IMR-90 (cell line): ENCODE measurements around the gene CC2D2A. TPM values are rescaled to one million over a fixed set of nuclear protein-coding genes. Genes with fewer than 3 reads are reported as not detected.
"Not testable (repeated sequence)": the region's sequence is repeated elsewhere in the genome, so short reads cannot be mapped to it uniquely, and the experiment has no call there.

Source experiments
- ATAC-seq: fragments of 200-7000 bp; cut with Tn5 transposase; 2 replicates; pipeline ENCODE4 v1.9.1; 2020; ENCODE audit warnings: low read depth, mild to moderate bottlenecking, moderate library complexity
- BruUV-seq: library from RNA; stranded (reverse); fragments of 400-500 nt; replicated peaks from 2 replicates; lab custom pipeline; 2021; lab: Mats Ljungman, UMichigan
- CTCF ChIA-PET: fragments of 300-600 bp; formaldehyde crosslinking; extraction: SDS; loops from one replicate; lab custom pipeline; 2021; ENCODE audit warnings: antibody characterized with exemption; lab: Yijun Ruan, JAX
- POLR2A ChIA-PET: fragments of 300-600 bp; sonication (Branson Sonifier 250); formaldehyde crosslinking; loops from one replicate; lab custom pipeline; 2022; ENCODE audit warnings: antibody characterized with exemption; ENCODE audit not compliant: unreplicated experiment; lab: Charles Lee
- DNase-seq: peaks from one replicate; pipeline ENCODE4 v3.0.0; 2013
- H2AFZ ChIP-seq: replicated peaks from 2 replicates; pipeline ENCODE3; 2013; ENCODE audit warnings: low read length, mild to moderate bottlenecking; ENCODE audit not compliant: poor library complexity
- H2AK5ac ChIP-seq: 2 replicates; pipeline ENCODE4 v1.6.1; 2013; ENCODE audit warnings: low read depth, low read length, inconsistent platforms
- H2AK9ac ChIP-seq: replicated peaks from 2 replicates; pipeline ENCODE3; 2013; ENCODE audit warnings: mild to moderate bottlenecking, low read depth, low read length, moderate library complexity; ENCODE audit not compliant: poor library complexity
- H2BK120ac ChIP-seq: 2 replicates; pipeline ENCODE4 v1.6.1; 2013; ENCODE audit warnings: low read depth, low read length, inconsistent platforms
- H2BK15ac ChIP-seq: 3 replicates; pipeline ENCODE4 v1.6.1; 2013; ENCODE audit warnings: low read depth, low read length, inconsistent platforms
- H2BK20ac ChIP-seq: 2 replicates; pipeline ENCODE4 v1.6.1; 2013; ENCODE audit warnings: low read depth, mild to moderate bottlenecking, inconsistent platforms, low read length, moderate library complexity
- H2BK5ac ChIP-seq: 2 replicates; pipeline ENCODE4 v1.6.1; 2013; ENCODE audit warnings: mild to moderate bottlenecking, low read depth, low read length, inconsistent platforms; ENCODE audit not compliant: poor library complexity, severe bottlenecking
- H3K14ac ChIP-seq: replicated peaks from 2 replicates; pipeline ENCODE4 v1.6.1; 2013; ENCODE audit warnings: low read depth, low read length, inconsistent platforms
- H3K18ac ChIP-seq: 2 replicates; pipeline ENCODE4 v1.6.1; 2013; ENCODE audit warnings: low read depth, low read length, control low read depth
- H3K23ac ChIP-seq: 2 replicates; pipeline ENCODE4 v1.6.1; 2013; ENCODE audit warnings: low read depth, low read length, inconsistent platforms
- H3K27ac ChIP-seq: 2 replicates; pipeline ENCODE4 v1.5.1; 2013; ENCODE audit warnings: mild to moderate bottlenecking, control low read depth, low read length; ENCODE audit not compliant: insufficient read depth
- H3K27me3 ChIP-seq: 2 replicates; pipeline ENCODE4 v1.6.1; 2013; ENCODE audit warnings: low read length; ENCODE audit not compliant: control insufficient read depth, insufficient read depth
- H3K36me3 ChIP-seq: 2 replicates; pipeline ENCODE4 v1.6.1; 2013; ENCODE audit warnings: low read length, mixed read lengths; ENCODE audit not compliant: control insufficient read depth, insufficient read depth
- H3K4ac ChIP-seq: 2 replicates; pipeline ENCODE4 v1.6.1; 2013; ENCODE audit warnings: low read depth, low read length, inconsistent platforms
- H3K4me1 ChIP-seq: 2 replicates; pipeline ENCODE4 v1.6.1; 2013; ENCODE audit warnings: low read length, mixed read lengths; ENCODE audit not compliant: control insufficient read depth, insufficient read depth
- H3K4me2 ChIP-seq: 2 replicates; pipeline ENCODE4 v1.6.1; 2013; ENCODE audit warnings: low read depth, mild to moderate bottlenecking, control low read depth, low read length, moderate library complexity
- H3K4me3 ChIP-seq: 2 replicates; pipeline ENCODE4 v1.5.1; 2013; ENCODE audit warnings: low read depth, mild to moderate bottlenecking, control low read depth, low read length, moderate library complexity; ENCODE audit not compliant: insufficient read depth
- H3K56ac ChIP-seq: 2 replicates; pipeline ENCODE4 v1.6.1; 2013; ENCODE audit warnings: low read length, inconsistent platforms; ENCODE audit not compliant: insufficient read depth; ENCODE audit errors: extremely low read depth
- H3K79me1 ChIP-seq, 2 experiments: 2 replicates each; pipeline ENCODE4 v1.6.1; 2013; ENCODE audit warnings: low read length in 2 of 2, inconsistent platforms in 1 of 2, low read depth in 1 of 2
- H3K9ac ChIP-seq: 2 replicates; pipeline ENCODE4 v1.6.1; 2013; ENCODE audit warnings: low read depth, low read length, control low read depth
- H3K9me1 ChIP-seq: 2 replicates; pipeline ENCODE4 v1.6.1; 2013; ENCODE audit warnings: low read length, inconsistent platforms; ENCODE audit not compliant: insufficient read depth
- H3K9me3 ChIP-seq: 2 replicates; pipeline ENCODE4 v1.6.1; 2013; ENCODE audit warnings: low read length; ENCODE audit not compliant: control insufficient read depth, insufficient read depth
- H4K20me1 ChIP-seq: 2 replicates; pipeline ENCODE4 v1.6.1; 2013; ENCODE audit warnings: low read length, inconsistent platforms; ENCODE audit not compliant: insufficient read depth
- H4K5ac ChIP-seq: 2 replicates; pipeline ENCODE4 v1.6.1; 2013; ENCODE audit warnings: mild to moderate bottlenecking, low read depth, low read length, control low read depth
- H4K8ac ChIP-seq, 2 experiments: 2 replicates each; pipeline ENCODE4 v1.6.1; 2013; ENCODE audit warnings: low read depth in 2 of 2, low read length in 2 of 2, control low read depth in 1 of 2, inconsistent platforms in 1 of 2
- H4K91ac ChIP-seq: 2 replicates; pipeline ENCODE4 v1.6.1; 2013; ENCODE audit warnings: low read depth, low read length, inconsistent platforms; ENCODE audit not compliant: insufficient read depth
- WGBS, 2 experiments: methylation state at CpG; one replicate each; pipeline versions ENCODE4 v1.1.5 to v1.1.7; 2013; ENCODE audit warnings: missing lambda C conversion rate in 2 of 2; ENCODE audit not compliant: insufficient read length in 1 of 2; ENCODE audit errors: extremely low coverage in 2 of 2; 5-methylcytosine and 5-hydroxymethylcytosine counted together
- dilution Hi-C: fragments of 300-500 bp; cut with HindIII; formaldehyde crosslinking; loops from one replicate; pipeline ENCODE4 v1.14.3; 2018; ENCODE audit warnings: low sequenced_read_pairs; ENCODE audit not compliant: unreplicated experiment
- in situ Hi-C: fragments of 300-500 bp; cut with MboI; formaldehyde crosslinking; loops from 3 replicates; pipeline ENCODE4 v1.14.3; 2019; ENCODE audit warnings: low sequenced_read_pairs, inconsistent platforms, mixed read lengths
- intact Hi-C: fragments of 100-400 bp; cut with micrococcal nuclease; formaldehyde crosslinking; loops from 2 replicates; pipeline ENCODE4 v1.10.0; 2022
- polyA plus RNA-seq, 3 experiments: library from polyadenylated mRNA; depleted of rRNA; stranded (reverse); fragments of >200 nt; gene quantifications; 2 replicates each; pipeline ENCODE4 v1.2.3, GENCODE V29; 2012; ENCODE audit warnings: low replicate concordance in 1 of 3
- total RNA-seq: library from RNA; depleted of rRNA; stranded (reverse); fragments of >200 nt; gene quantifications from 2 replicates; pipeline ENCODE4 v1.2.3, GENCODE V29; 2012

Gene CC2D2A
- total and polyA plus RNA-seq, 2 of the 4 experiments (the other 2 are of a cell fraction), result 20.8 to 26.3 TPM

- H2BK15ac ChIP-seq, H3K4me3 ChIP-seq, H3K9me3 ChIP-seq, BruUV-seq, dilution Hi-C loops, DNase-seq, H2AFZ ChIP-seq, CTCF ChIA-PET, H2BK120ac ChIP-seq, H3K4me1 ChIP-seq, H3K56ac ChIP-seq, H2AK9ac ChIP-seq, H3K79me1 ChIP-seq, H3K18ac ChIP-seq, ATAC-seq, H3K4me2 ChIP-seq, H3K27me3 ChIP-seq, H2BK5ac ChIP-seq, H4K91ac ChIP-seq, H3K9ac ChIP-seq, H3K27ac ChIP-seq, H3K4ac ChIP-seq, H3K14ac ChIP-seq, H3K23ac ChIP-seq, H4K20me1 ChIP-seq, H4K5ac ChIP-seq, H2BK20ac ChIP-seq, POLR2A ChIA-PET, in situ Hi-C loops, H2AK5ac ChIP-seq, intact Hi-C loops, H3K9me1 ChIP-seq, H4K8ac ChIP-seq: not testable (repeated sequence)
- 100% methylated on average over 1 of the region's 4 CpGs; no CpG with 5 or more reads in 1 of the 2 experiments for WGBS, 2 experiments
- peaks cover 21% of the 10 kb centered on the region for H3K36me3 ChIP-seq
Observed at GRCh38 chr4:15517681-15518080, 48.0 kb downstream of the CC2D2A start.
